ENCODE measurements around the gene NXPH2. TPM values are rescaled to one million over a fixed set of nuclear protein-coding genes. Genes with fewer than 3 reads are reported as not detected.

The NXPH2 gene
- total and polyA plus RNA-seq, 2 donors (not counting 3 experiments of a cell fraction or from before 2014, with no cell fraction given), result not detected

DNA sequence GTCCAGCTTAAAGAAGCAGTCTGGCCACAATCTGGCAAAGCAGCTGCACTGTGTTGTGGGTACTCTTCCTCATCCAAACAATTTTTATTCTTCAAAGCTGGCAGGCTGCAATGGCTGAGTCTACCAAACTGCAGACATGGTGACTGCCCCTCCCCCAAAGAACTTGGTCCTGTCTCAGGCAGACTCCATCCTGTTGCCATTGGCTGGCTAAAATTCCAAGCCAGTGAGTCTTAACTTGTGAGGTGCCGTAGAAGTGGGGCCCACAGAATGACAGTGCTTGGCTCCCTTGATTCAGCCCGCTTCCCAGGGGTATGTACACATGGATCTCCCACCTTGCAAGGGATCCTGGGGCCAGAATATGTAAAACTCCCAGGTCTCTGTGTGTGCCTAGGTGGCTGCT lies 14.5 kb upstream of the NXPH2 start:
- H3K9me1 ChIP-seq (replicated peaks; ENCODE audit: control insufficient read depth, extremely low read depth, insufficient read depth, low read length), result no peaks in the 10 kb centered on the region
- TF ChIP-seq JUN (IDR thresholded peaks at IDR 0.05; ENCODE audit: borderline replicate concordance, insufficient read depth, insufficient read length, low read depth) (no peak), POLR2A (IDR thresholded peaks at IDR 0.05; ENCODE audit: low read depth, low read length) (no peak), EZH2 (IDR thresholded peaks at IDR 0.05; ENCODE audit: borderline replicate concordance, low read depth, low read length, severe bottlenecking) (no peak)
- no TSS peak for BruUV-seq (replicated peaks)
- dilution Hi-C loops (cut with MboI; ENCODE audit: extremely low pct_ligation_motif_present, low sequenced_read_pairs), result no loop called here
- H4K20me1 ChIP-seq (replicated peaks; ENCODE audit: control insufficient read depth, extremely low read depth, insufficient read depth, low read length), result no peaks in the 10 kb centered on the region
- FAIRE-seq (no peak), DNase-seq (ENCODE audit: low read depth, low spot score) (no peak)
- no peaks in the 10 kb centered on the region for H3K79me2 ChIP-seq (ENCODE audit: control insufficient read depth, insufficient read depth, low read length)
- no peaks in the 10 kb centered on the region for H3K4me1 ChIP-seq (ENCODE audit: control insufficient read depth, extremely low read depth, insufficient read depth, low read length)
- CTCF ChIA-PET, result interaction anchor here (0.9 kb wide), 1 partner anchor 8 kb away, joined by 3 read pairs; no protein-coding TSS in a partner anchor
- no peaks in the 10 kb centered on the region for H3K9me3 ChIP-seq (replicated peaks; ENCODE audit: control insufficient read depth, insufficient read depth, low read length)
- no peaks in the 10 kb centered on the region for H3K27me3 ChIP-seq (ENCODE audit: control insufficient read depth in 2 of 2, insufficient read depth in 2 of 2, low read length in 2 of 2)
- POLR2A ChIA-PET, result no interaction called here
- no peak overlapping the region for H3K9ac ChIP-seq (replicated peaks; ENCODE audit: extremely low read depth, insufficient read depth, low read length)
- no peak overlapping the region for H2AFZ ChIP-seq (ENCODE audit: low read depth, low read length)
- H3K4me3 ChIP-seq (replicated peaks in 1 of 3; ENCODE audit: insufficient read depth in 1 of 3, low read depth in 1 of 3, low read length in 3 of 3), result no peak overlapping the region
- intact Hi-C loops (cut with micrococcal nuclease), result no loop called here
- H3K4me2 ChIP-seq (ENCODE audit: insufficient read depth, low read length), result no peak overlapping the region
- H3K36me3 ChIP-seq (ENCODE audit: control insufficient read depth in 2 of 2, extremely low read depth in 1 of 2, insufficient read depth in 2 of 2, low read length in 2 of 2), result no peaks in the 10 kb centered on the region
- H3K27ac ChIP-seq (ENCODE audit: insufficient read depth, low read depth, low read length), result no peak overlapping the region

DNA sequence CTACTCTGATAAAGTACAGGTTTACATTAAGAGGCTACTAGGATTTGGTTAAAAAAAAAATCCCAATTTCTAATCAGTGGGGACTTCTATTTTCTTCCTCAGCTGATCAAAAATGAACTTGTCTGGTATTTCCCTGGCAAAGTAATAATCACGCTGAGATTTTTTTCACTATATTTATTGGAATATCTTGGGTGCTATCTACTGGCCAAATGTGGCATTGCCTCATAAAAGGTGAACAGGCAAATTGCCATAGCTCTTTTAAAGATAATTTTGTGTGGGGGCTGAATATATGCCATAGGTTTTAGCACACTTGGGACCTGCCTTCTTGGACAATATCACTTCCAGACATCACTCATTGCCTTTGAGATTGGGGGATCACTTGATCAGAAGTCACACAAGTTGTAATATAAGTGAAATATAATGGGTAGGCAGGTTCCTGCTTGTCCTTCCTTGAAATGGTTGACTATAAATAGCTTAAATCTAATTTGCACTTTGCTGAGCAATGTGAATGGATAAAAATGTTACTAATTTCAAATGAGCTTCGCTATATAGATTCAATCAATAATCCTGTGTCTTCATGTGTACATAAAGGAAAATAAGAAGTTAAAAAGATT lies 7.0 kb upstream of the NXPH2 start:
- no peak overlapping the region for H2AFZ ChIP-seq (ENCODE audit: low read depth, low read length)
- no peaks in the 10 kb centered on the region for H3K9me1 ChIP-seq (replicated peaks; ENCODE audit: control insufficient read depth, extremely low read depth, insufficient read depth, low read length)
- H3K27me3 ChIP-seq (ENCODE audit: control insufficient read depth in 2 of 2, insufficient read depth in 2 of 2, low read length in 2 of 2), result peaks cover 9 to 11% of the 10 kb centered on the region in 2 experiments
- no peaks in the 10 kb centered on the region for H3K4me1 ChIP-seq (ENCODE audit: control insufficient read depth, extremely low read depth, insufficient read depth, low read length)
- H3K4me2 ChIP-seq (ENCODE audit: insufficient read depth, low read length), result no peak overlapping the region
- no peaks in the 10 kb centered on the region for H3K36me3 ChIP-seq (ENCODE audit: control insufficient read depth in 2 of 2, extremely low read depth in 1 of 2, insufficient read depth in 2 of 2, low read length in 2 of 2)
- H3K9ac ChIP-seq (replicated peaks; ENCODE audit: extremely low read depth, insufficient read depth, low read length), result no peak overlapping the region
- POLR2A ChIA-PET, result no interaction called here
- no TSS peak for BruUV-seq (replicated peaks)
- FAIRE-seq, result peak; percentile 73
- DNase-seq (ENCODE audit: low read depth, low spot score), result peak; percentile 52
- H3K27ac ChIP-seq (ENCODE audit: insufficient read depth, low read depth, low read length), result no peak overlapping the region
- CTCF ChIA-PET, result interaction anchor here (0.6 to 3.6 kb wide), 25 partner anchors 8 to 924 kb away, joined by 3 to 60 read pairs (median 5); no protein-coding TSS in a partner anchor
- no peaks in the 10 kb centered on the region for H4K20me1 ChIP-seq (replicated peaks; ENCODE audit: control insufficient read depth, extremely low read depth, insufficient read depth, low read length)
- H3K9me3 ChIP-seq (replicated peaks; ENCODE audit: control insufficient read depth, insufficient read depth, low read length), result no peaks in the 10 kb centered on the region
- dilution Hi-C loops (cut with MboI; ENCODE audit: extremely low pct_ligation_motif_present, low sequenced_read_pairs) (no loop called here), intact Hi-C loops (cut with micrococcal nuclease) (loop anchor here (1.0 to 10.0 kb wide), 7 partner anchors 282 to 921 kb away; partner anchors contain the start of gene SPOPL)
- no peak overlapping the region for H3K4me3 ChIP-seq (replicated peaks in 1 of 3; ENCODE audit: insufficient read depth in 1 of 3, low read depth in 1 of 3, low read length in 3 of 3)
- no peaks in the 10 kb centered on the region for H3K79me2 ChIP-seq (ENCODE audit: control insufficient read depth, insufficient read depth, low read length)
- TF ChIP-seq, protein P1, sequence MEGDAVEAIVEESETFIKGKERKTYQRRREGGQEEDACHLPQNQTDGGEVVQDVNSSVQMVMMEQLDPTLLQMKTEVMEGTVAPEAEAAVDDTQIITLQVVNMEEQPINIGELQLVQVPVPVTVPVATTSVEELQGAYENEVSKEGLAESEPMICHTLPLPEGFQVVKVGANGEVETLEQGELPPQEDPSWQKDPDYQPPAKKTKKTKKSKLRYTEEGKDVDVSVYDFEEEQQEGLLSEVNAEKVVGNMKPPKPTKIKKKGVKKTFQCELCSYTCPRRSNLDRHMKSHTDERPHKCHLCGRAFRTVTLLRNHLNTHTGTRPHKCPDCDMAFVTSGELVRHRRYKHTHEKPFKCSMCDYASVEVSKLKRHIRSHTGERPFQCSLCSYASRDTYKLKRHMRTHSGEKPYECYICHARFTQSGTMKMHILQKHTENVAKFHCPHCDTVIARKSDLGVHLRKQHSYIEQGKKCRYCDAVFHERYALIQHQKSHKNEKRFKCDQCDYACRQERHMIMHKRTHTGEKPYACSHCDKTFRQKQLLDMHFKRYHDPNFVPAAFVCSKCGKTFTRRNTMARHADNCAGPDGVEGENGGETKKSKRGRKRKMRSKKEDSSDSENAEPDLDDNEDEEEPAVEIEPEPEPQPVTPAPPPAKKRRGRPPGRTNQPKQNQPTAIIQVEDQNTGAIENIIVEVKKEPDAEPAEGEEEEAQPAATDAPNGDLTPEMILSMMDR (IDR thresholded peaks at IDR 0.05; ENCODE audit: extremely low read depth in 1 of 2, insufficient read depth in 1 of 2, low read depth in 1 of 2, low read length in 2 of 2), result peak; percentile 32 to 47
- TF ChIP-seq, protein P2, sequence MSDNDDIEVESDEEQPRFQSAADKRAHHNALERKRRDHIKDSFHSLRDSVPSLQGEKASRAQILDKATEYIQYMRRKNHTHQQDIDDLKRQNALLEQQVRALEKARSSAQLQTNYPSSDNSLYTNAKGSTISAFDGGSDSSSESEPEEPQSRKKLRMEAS (IDR thresholded peaks at IDR 0.05; ENCODE audit: insufficient read depth, insufficient read length), result no peak

Data from endothelial cell of umbilical vein (primary cell).